ENCODE data around the gene RPGRIP1L.

Gene RPGRIP1L

GRCh38 chr16:53580038-53580802 lies 123.4 kb downstream of the RPGRIP1L start:
- TF ChIP-seq CTCF (IDR thresholded peaks at IDR 0.05; ENCODE audit: unreplicated experiment in 3 of 3): no peak
- peaks cover 3% of the 10 kb centered on the region for H3K9me3 Mint-ChIP-seq
- H3K27me3 Mint-ChIP-seq (ENCODE audit: low read depth): no peaks in the 10 kb centered on the region
- no peaks in the 10 kb centered on the region for H3K4me1 Mint-ChIP-seq
- H3K27ac Mint-ChIP-seq: no peak overlapping the region
- H3K36me3 Mint-ChIP-seq (ENCODE audit: low read depth): no peaks in the 10 kb centered on the region
- H3K4me3 Mint-ChIP-seq: no peak overlapping the region

GRCh38 chr16:53576904-53577303 lies 126.8 kb downstream of the RPGRIP1L start:
- Mint-ChIP-seq H3K27ac (no peak overlapping the region), H3K27me3 (ENCODE audit: low read depth) (no peaks in the 10 kb centered on the region), H3K4me1 (no peaks in the 10 kb centered on the region), H3K36me3 (ENCODE audit: low read depth) (peaks cover 9% of the 10 kb centered on the region), H3K4me3 (no peak overlapping the region), H3K9me3 (peaks cover 18% of the 10 kb centered on the region)
- no peak for TF ChIP-seq CTCF (IDR thresholded peaks at IDR 0.05; ENCODE audit: unreplicated experiment in 3 of 3)

GRCh38 chr16:53576210-53576609 lies 127.4 kb downstream of the RPGRIP1L start:
- H3K27ac Mint-ChIP-seq: no peak overlapping the region
- no peak overlapping the region for H3K4me3 Mint-ChIP-seq
- H3K9me3 Mint-ChIP-seq: peaks cover 24% of the 10 kb centered on the region
- no peak for TF ChIP-seq CTCF (IDR thresholded peaks at IDR 0.05; ENCODE audit: unreplicated experiment in 3 of 3)
- no peaks in the 10 kb centered on the region for H3K27me3 Mint-ChIP-seq (ENCODE audit: low read depth)
- H3K36me3 Mint-ChIP-seq (ENCODE audit: low read depth): peaks cover 12% of the 10 kb centered on the region
- no peaks in the 10 kb centered on the region for H3K4me1 Mint-ChIP-seq

- no peak overlapping the region for H3K4me3 Mint-ChIP-seq
- no peaks in the 10 kb centered on the region for H3K27me3 Mint-ChIP-seq (ENCODE audit: low read depth)
- peaks cover 16% of the 10 kb centered on the region for H3K36me3 Mint-ChIP-seq (ENCODE audit: low read depth)
- H3K4me1 Mint-ChIP-seq: no peaks in the 10 kb centered on the region
- peaks cover 44% of the 10 kb centered on the region for H3K9me3 Mint-ChIP-seq
- no peak overlapping the region for H3K27ac Mint-ChIP-seq
- TF ChIP-seq CTCF (IDR thresholded peaks at IDR 0.05; ENCODE audit: unreplicated experiment in 3 of 3): no peak
Observed at GRCh38 chr16:53571763-53572162, 131.9 kb downstream of the RPGRIP1L start.

GRCh38 chr16:53566552-53567245 lies 137.0 kb downstream of the RPGRIP1L start:
- Mint-ChIP-seq H3K36me3 (ENCODE audit: low read depth) (peaks cover 8% of the 10 kb centered on the region), H3K27me3 (ENCODE audit: low read depth) (peaks cover 15% of the 10 kb centered on the region), H3K27ac (no peak overlapping the region), H3K9me3 (peaks cover 25% of the 10 kb centered on the region), H3K4me3 (no peak overlapping the region), H3K4me1 (no peaks in the 10 kb centered on the region)
- no peak for TF ChIP-seq CTCF (IDR thresholded peaks at IDR 0.05; ENCODE audit: unreplicated experiment in 3 of 3)
